HG03060 (cell line): ENCODE data around the gene TM7SF3.
A peak's percentile ranks its signal among the peaks of the same experiment; 100 is the strongest.
"Not testable (repeated sequence)": the region's sequence is repeated elsewhere in the genome, so short reads cannot be mapped to it uniquely, and the experiment has no call there.

Experiments used
- ATAC-seq: cut with Tn5 transposase; IDR thresholded peaks from one replicate; pipeline ENCODE4 v1.9.1; 2021; ENCODE audit warnings: low read depth, moderate number of reproducible peaks; ENCODE audit not compliant: unreplicated experiment

Gene TM7SF3

GRCh38 chr12:26982866-26983265 is 31.3 kb downstream of the TM7SF3 start:
- no peak for ATAC-seq

GRCh38 chr12:26979733-26980132 is 34.5 kb downstream of the TM7SF3 start:
- ATAC-seq, result no peak

GRCh38 chr12:26978801-26979200 is 35.4 kb downstream of the TM7SF3 start:
- ATAC-seq, result no peak

GRCh38 chr12:26976687-26977086 is 37.5 kb downstream of the TM7SF3 start:
- ATAC-seq, result no peak

GRCh38 chr12:26971963-26972362 is 42.2 kb downstream of the TM7SF3 start:
- peak; percentile 81 for ATAC-seq

- no peak for ATAC-seq
Observed at GRCh38 chr12:26970136-26970535, 44.0 kb downstream of the TM7SF3 start.

GRCh38 chr12:26966842-26967241 is 47.3 kb downstream of the TM7SF3 start:
- no peak for ATAC-seq

- no peak for ATAC-seq
Observed at GRCh38 chr12:26963413-26963812, 50.8 kb downstream of the TM7SF3 start.

- no peak for ATAC-seq
Observed at GRCh38 chr12:26961803-26962202, 52.4 kb downstream of the TM7SF3 start.

- ATAC-seq, result not testable (repeated sequence)
Observed at GRCh38 chr12:26961391-26961790, 52.8 kb downstream of the TM7SF3 start.

- ATAC-seq, result no peak
Observed at GRCh38 chr12:26954027-26954426, 60.2 kb downstream of the TM7SF3 start.

- no peak for ATAC-seq
Observed at GRCh38 chr12:26953447-26953846, 60.7 kb downstream of the TM7SF3 start.

- no peak for ATAC-seq
Observed at GRCh38 chr12:26948309-26948708, 65.9 kb downstream of the TM7SF3 start.

GRCh38 chr12:26941215-26941594 is 73.0 kb downstream of the TM7SF3 start:
- ATAC-seq, result no peak

GRCh38 chr12:26940516-26941214 is 73.5 kb downstream of the TM7SF3 start:
- no peak for ATAC-seq

GRCh38 chr12:26939953-26940352 is 74.2 kb downstream of the TM7SF3 start:
- ATAC-seq, result no peak

- ATAC-seq, result no peak
Observed at GRCh38 chr12:26939192-26939832, 74.9 kb downstream of the TM7SF3 start.

GRCh38 chr12:26938701-26939062 is 75.5 kb downstream of the TM7SF3 start:
- no peak for ATAC-seq

GRCh38 chr12:26937863-26938700 is 76.1 kb downstream of the TM7SF3 start, which contains the start of the genes FGFR1OP2 and INTS13:
Gene FGFR1OP2, plus strand, starts transcription at chr12:26938470. Its CDS starts 15,689 bp downstream, at chr12:26954159.
Gene INTS13, minus strand, starts transcription at chr12:26937981. Its CDS starts 1,178 bp downstream, at chr12:26936803.
- ATAC-seq, result peak; percentile 66

GRCh38 chr12:26937443-26937862 is 76.7 kb downstream of the TM7SF3 start:
- ATAC-seq, result no peak
